OCI-LY1 (cell line): ENCODE data around the gene MED12.

Experiments
- H2AFZ ChIP-seq: fragments of 200-600 bp; sonication (generic), shearing (Covaris generic); 2 replicates; pipeline ENCODE4 v1.6.0; 2014; ENCODE audit warnings: antibody characterized with exemption, mild to moderate bottlenecking, low read length
- H3F3A ChIP-seq: fragments of 200-600 bp; sonication (generic), shearing (Covaris generic); 2 replicates; pipeline ENCODE4 v1.6.0; 2014; ENCODE audit warnings: mild to moderate bottlenecking, antibody characterized with exemption, low read length, moderate library complexity; ENCODE audit not compliant: insufficient read depth
- H3K27ac ChIP-seq: fragments of 200-600 bp; sonication (generic); 2 replicates; pipeline ENCODE4 v1.5.1; 2014; ENCODE audit warnings: low read length, mixed run types, mild to moderate bottlenecking, low read depth; ENCODE audit not compliant: poor library complexity, severe bottlenecking
- H3K27me3 ChIP-seq: fragments of 200-600 bp; sonication (generic); 2 replicates; pipeline ENCODE4 v1.6.0; 2014; ENCODE audit warnings: antibody characterized with exemption, mild to moderate bottlenecking, low read length, moderate library complexity; ENCODE audit not compliant: insufficient read depth
- H3K36me3 ChIP-seq: fragments of 200-600 bp; sonication (generic); 2 replicates; pipeline ENCODE4 v1.6.1; 2014; ENCODE audit warnings: mild to moderate bottlenecking, antibody characterized with exemption, low read length, moderate library complexity, mixed read lengths; ENCODE audit not compliant: insufficient read depth
- H3K4me1 ChIP-seq: fragments of 200-600 bp; sonication (generic); 2 replicates; pipeline ENCODE4 v1.5.1; 2014; ENCODE audit warnings: mild to moderate bottlenecking, low read length, moderate library complexity; ENCODE audit not compliant: insufficient read depth, severe bottlenecking
- H3K4me2 ChIP-seq: fragments of 200-600 bp; sonication (generic), shearing (Covaris generic); 2 replicates; pipeline ENCODE4 v1.6.1; 2014; ENCODE audit warnings: low read length
- H3K4me3 ChIP-seq: fragments of 200-600 bp; sonication (generic); 2 replicates; pipeline ENCODE4 v1.5.1; 2014; ENCODE audit warnings: low read length, low read depth, mild to moderate bottlenecking, mixed read lengths; ENCODE audit not compliant: poor library complexity, severe bottlenecking
- H3K79me2 ChIP-seq: fragments of 200-600 bp; shearing (Covaris generic); 2 replicates; pipeline ENCODE4 v1.6.1; 2016; ENCODE audit warnings: mixed run types, low read length, mixed read lengths; ENCODE audit not compliant: insufficient read depth
- H3K9ac ChIP-seq: fragments of 200-600 bp; sonication (generic), shearing (Covaris generic); 2 replicates; pipeline ENCODE4 v1.6.1; 2014; ENCODE audit warnings: mild to moderate bottlenecking, low read length, mixed read lengths
- H3K9me2 ChIP-seq: fragments of 200-600 bp; sonication (generic), shearing (Covaris generic); 2 replicates; pipeline ENCODE4 v1.6.1; 2014; ENCODE audit warnings: low read depth, mild to moderate bottlenecking, low read length, mixed read lengths
- H3K9me3 ChIP-seq: fragments of 200-600 bp; shearing (Covaris generic); 2 replicates; pipeline ENCODE4 v1.6.1; 2014; ENCODE audit warnings: low read length, mixed read lengths
- H4K20me1 ChIP-seq: fragments of 200-600 bp; sonication (generic), shearing (Covaris generic); 2 replicates; pipeline ENCODE4 v1.6.0; 2016; ENCODE audit warnings: mild to moderate bottlenecking, low read length; ENCODE audit not compliant: insufficient read depth
- EZH2 ChIP-seq: fragments of 200-600 bp; sonication (generic), shearing (Covaris generic); IDR thresholded peaks from 2 replicates; pipeline ENCODE4 v1.8.0; 2017; ENCODE audit warnings: borderline replicate concordance, mixed run types, mild to moderate bottlenecking, antibody characterized with exemption, low read length, moderate library complexity, mixed read lengths
- TF ChIP-seq, protein P1 (sequence below): fragments of 200-600 bp; sonication (generic), shearing (Covaris generic); IDR thresholded peaks from 2 replicates; pipeline ENCODE4 v1.5.1; 2017; ENCODE audit warnings: mild to moderate bottlenecking, antibody characterized with exemption, low read length, moderate library complexity, mixed read lengths

Gene MED12

DNA sequence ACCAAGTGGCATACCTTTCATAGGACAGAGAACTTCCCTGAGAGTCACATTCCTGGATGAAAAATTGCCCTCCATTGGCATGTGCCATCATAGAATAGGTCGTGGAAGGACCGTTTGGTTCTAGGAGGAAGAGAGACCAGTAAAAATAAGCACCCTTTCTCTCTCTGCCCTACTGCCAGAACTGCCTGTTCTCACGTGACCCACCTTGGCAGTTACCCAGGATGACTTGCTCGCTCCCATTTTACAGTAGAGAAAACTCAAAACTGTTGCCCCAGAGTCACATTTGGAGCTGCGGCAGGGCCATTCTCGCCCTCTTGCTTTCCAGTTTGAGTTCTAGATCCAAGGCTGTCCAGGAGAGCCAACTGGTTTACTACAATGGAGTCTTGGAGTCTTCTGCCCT, 25.1 kb downstream of the MED12 start:
- no peak overlapping the region for H3K4me2 ChIP-seq
- H3F3A ChIP-seq: no peaks in the 10 kb centered on the region
- no peaks in the 10 kb centered on the region for H3K4me1 ChIP-seq
- H4K20me1 ChIP-seq: no peaks in the 10 kb centered on the region
- no peak overlapping the region for H3K9ac ChIP-seq
- H3K4me3 ChIP-seq: no peak overlapping the region
- H3K36me3 ChIP-seq: peaks cover 23% of the 10 kb centered on the region
- H3K79me2 ChIP-seq: no peaks in the 10 kb centered on the region
- H3K9me2 ChIP-seq: no peaks in the 10 kb centered on the region
- TF ChIP-seq, protein P1, sequence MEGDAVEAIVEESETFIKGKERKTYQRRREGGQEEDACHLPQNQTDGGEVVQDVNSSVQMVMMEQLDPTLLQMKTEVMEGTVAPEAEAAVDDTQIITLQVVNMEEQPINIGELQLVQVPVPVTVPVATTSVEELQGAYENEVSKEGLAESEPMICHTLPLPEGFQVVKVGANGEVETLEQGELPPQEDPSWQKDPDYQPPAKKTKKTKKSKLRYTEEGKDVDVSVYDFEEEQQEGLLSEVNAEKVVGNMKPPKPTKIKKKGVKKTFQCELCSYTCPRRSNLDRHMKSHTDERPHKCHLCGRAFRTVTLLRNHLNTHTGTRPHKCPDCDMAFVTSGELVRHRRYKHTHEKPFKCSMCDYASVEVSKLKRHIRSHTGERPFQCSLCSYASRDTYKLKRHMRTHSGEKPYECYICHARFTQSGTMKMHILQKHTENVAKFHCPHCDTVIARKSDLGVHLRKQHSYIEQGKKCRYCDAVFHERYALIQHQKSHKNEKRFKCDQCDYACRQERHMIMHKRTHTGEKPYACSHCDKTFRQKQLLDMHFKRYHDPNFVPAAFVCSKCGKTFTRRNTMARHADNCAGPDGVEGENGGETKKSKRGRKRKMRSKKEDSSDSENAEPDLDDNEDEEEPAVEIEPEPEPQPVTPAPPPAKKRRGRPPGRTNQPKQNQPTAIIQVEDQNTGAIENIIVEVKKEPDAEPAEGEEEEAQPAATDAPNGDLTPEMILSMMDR: no peak
- TF ChIP-seq EZH2: no peak
- H2AFZ ChIP-seq: no peak overlapping the region
- no peak overlapping the region for H3K27ac ChIP-seq
- no peaks in the 10 kb centered on the region for H3K27me3 ChIP-seq
- no peaks in the 10 kb centered on the region for H3K9me3 ChIP-seq

DNA sequence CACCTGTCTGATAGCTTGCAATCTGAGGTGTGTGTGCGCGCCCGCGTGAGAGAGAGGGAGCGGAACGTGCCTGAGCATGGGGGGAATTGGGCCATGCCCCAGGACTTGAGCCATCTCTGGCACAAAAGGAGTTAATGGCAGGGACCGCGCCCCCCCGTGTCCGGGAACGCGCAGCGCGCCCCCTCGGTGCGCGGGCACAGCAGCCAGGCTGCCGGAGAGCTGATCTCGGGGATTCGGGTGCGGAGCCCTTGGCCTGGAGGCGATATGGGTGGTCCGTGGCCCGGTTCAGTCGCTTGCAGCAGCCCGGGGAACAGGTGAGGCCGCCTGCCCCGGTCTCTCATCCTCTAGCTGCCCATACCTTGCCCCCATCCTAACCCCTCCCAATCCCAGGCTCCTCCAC, 26.3 kb downstream of the MED12 start, which contains the start of gene NLGN3:
Gene NLGN3 (plus strand): TSS at position 191 of the 400 bp plus-strand sequence. CDS start 2,909 bp downstream, outside the sequence.
- H3K79me2 ChIP-seq: no peaks in the 10 kb centered on the region
- no peaks in the 10 kb centered on the region for H4K20me1 ChIP-seq
- H3K9me3 ChIP-seq: no peaks in the 10 kb centered on the region
- H3K9ac ChIP-seq: no peak within 1 kb of the TSS
- H2AFZ ChIP-seq: no peak within 1 kb of the TSS
- no peaks in the 10 kb centered on the region for H3F3A ChIP-seq
- H3K9me2 ChIP-seq: no peaks in the 10 kb centered on the region
- no peaks in the 10 kb centered on the region for H3K27me3 ChIP-seq
- TF ChIP-seq, protein P1: no peak
- TF ChIP-seq EZH2: no peak
- H3K4me3 ChIP-seq: no peak within 1 kb of the TSS
- H3K27ac ChIP-seq: no peak within 1 kb of the TSS
- peaks cover 20% of the 10 kb centered on the region for H3K36me3 ChIP-seq
- H3K4me1 ChIP-seq: no peaks in the 10 kb centered on the region
- H3K4me2 ChIP-seq: no peak within 1 kb of the TSS

DNA sequence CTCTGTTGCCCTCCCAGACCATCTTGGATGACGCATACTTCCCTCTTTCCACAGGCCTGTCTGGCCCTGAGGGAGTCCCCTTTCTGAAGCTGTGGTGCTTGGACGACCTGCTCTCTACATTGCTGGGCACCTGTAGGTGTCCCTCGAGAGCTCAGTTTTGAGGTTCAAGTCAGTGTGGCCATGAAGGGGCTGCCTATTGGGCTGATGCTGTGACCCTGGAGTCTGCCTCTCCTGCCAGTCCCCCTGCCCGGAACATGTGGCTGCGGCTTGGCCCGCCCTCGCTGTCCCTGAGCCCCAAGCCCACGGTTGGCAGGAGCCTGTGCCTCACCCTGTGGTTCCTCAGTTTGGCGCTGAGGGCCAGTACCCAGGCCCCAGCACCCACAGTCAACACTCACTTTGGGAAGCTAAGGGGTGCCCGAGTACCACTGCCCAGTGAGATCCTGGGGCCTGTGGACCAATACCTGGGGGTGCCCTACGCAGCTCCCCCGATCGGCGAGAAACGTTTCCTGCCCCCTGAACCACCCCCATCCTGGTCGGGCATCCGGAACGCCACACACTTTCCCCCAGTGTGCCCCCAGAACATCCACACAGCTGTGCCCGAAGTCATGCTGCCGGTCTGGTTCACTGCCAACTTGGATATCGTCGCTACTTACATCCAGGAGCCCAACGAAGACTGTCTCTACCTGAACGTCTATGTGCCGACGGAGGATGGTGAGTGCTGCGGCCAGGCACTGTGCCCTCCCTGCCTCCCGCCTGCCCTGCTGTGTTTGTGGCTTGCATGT, 29.3 kb downstream of the MED12 start:
- H3K9me3 ChIP-seq: no peaks in the 10 kb centered on the region
- H3K9ac ChIP-seq: no peak overlapping the region
- no peak overlapping the region for H3K4me3 ChIP-seq
- H3K79me2 ChIP-seq: no peaks in the 10 kb centered on the region
- H3K4me2 ChIP-seq: no peak overlapping the region
- H3F3A ChIP-seq: no peaks in the 10 kb centered on the region
- no peaks in the 10 kb centered on the region for H4K20me1 ChIP-seq
- no peaks in the 10 kb centered on the region for H3K27me3 ChIP-seq
- H3K36me3 ChIP-seq: peaks cover 4% of the 10 kb centered on the region; the same call in 1 of the 2 replicates
- TF ChIP-seq EZH2: no peak
- TF ChIP-seq, protein P1: peak; percentile 9; the same call in 1 of the 2 replicates
- no peak overlapping the region for H2AFZ ChIP-seq
- H3K4me1 ChIP-seq: no peaks in the 10 kb centered on the region
- no peaks in the 10 kb centered on the region for H3K9me2 ChIP-seq
- H3K27ac ChIP-seq: no peak overlapping the region
